Iris pigment epithelial cell (primary cell): ENCODE measurements around the gene NR1H3.

Experiments used
- DNase-seq: peaks from one replicate; pipeline ENCODE4 v3.0.0-alpha.2; 2011; ENCODE audit warnings: low read depth

Gene NR1H3

DNA sequence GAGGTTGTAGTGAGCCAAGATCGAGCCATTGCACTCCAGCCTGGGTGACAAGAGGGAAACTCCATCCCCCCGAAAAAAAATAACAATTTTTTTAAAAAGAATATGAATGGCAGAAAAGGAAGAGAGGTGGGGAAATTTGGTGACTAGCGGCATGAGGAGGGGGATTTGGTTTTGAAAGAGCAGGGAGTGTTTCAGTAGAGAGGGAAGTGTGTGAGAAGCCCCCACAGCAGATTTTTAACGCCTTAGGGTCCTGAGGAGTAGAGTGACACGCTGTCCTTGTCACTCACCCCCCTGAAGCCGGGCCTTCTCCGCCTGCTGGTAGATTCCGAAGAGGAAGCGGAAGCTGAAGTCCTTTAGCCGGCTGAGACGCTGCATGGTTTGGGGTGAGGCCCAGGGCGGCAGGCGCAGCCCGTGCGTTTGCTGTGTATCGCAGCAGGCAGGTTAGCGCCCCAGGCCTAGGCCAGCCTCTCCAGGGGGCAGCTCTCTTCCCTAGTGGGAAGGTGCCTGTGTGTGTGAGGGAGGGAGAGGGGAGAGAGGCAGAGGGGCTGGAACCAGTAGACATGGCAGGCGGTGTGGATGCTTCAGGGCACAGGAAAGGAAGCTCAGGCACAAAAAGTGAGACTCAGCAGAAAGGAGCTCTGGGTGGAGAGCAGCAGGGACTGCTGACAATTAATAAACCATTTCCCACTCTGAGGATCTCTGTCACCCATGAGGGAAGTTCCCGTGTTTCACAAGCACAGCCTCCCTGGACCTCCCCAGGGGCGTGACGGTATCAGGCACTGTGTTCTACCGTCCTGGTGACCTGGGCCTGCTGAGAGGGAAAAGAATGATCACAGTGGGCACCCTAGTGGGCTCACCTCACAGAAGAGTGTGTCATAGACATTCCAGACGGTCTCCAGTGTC, 13.1 kb upstream of the NR1H3 start:
- DNase-seq = no peak

DNA sequence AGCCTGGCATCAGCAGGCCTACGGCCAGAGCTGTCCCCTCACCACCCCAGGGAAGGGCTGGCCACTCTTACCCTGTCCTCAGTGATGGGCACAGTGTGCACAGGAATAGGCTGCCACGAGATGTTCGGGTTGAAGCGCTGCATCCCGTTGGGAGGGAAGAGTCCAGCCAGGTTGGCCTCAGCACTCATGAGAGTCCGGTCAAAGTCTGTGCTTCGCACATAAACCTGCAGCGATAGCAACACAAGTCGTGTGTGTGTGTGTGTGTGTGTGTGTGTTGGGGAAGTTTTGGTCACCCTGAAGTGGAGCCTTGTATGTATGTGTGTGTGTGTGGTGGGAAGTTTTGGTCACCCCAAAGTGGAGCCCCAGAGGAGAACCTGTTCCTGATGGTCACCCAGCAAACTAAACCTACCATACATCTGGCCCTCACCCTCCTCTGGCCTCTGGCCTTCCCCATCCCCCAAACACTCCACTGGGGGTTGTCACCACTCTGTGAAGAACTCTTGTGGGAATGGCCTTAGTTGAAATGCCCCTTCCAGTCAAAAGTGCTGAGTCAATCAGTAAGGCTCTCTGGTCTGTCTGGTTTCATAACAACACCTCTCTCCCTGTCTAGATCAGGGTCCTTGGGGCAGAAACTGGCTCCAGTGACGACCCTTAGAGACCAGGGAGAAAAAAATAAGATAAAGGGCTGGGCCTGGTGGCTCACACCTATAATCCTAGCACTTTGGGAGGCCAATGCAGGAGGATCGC, 12.0 kb upstream of the NR1H3 start:
- DNase-seq = no peak

DNA sequence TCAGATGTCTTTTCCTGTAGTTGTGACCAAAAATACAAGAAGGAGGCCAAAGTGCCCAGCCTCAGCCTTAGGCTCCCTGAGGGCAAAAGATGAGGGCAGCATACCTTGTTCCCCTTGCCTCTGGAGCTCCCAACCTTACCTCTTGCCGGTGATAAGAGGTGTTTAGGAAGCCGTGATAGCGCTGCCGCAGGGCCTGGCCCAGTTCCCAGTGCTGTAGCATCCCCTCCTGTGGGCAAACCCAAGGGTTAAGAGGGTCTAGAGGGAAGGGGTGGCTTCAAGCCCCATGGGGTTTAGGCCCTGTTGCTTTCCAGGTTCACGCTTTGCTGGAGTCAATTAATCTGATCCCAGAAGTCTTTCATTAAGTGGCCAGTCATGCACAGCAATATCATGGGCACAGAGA, 10.3 kb upstream of the NR1H3 start:
- no peak for DNase-seq

DNA sequence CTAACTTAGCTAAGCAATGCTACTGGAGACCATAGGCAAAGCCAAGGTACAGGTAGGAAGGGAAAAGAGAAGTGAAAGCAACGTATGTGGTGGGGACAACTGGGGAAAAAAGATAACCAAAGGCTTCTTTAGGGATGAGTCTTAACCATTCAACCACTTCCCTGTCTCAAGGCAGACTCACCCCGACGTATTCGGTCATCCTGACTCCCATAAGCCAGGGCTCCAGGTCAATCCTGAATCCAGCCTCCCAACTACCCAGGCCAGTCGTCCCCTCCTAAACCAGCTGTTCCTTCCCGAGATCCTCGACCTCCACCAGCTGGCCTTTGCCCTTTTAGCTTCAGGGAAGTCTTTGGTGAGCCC, 9.5 kb upstream of the NR1H3 start:
- peak; percentile 50 for DNase-seq

DNA sequence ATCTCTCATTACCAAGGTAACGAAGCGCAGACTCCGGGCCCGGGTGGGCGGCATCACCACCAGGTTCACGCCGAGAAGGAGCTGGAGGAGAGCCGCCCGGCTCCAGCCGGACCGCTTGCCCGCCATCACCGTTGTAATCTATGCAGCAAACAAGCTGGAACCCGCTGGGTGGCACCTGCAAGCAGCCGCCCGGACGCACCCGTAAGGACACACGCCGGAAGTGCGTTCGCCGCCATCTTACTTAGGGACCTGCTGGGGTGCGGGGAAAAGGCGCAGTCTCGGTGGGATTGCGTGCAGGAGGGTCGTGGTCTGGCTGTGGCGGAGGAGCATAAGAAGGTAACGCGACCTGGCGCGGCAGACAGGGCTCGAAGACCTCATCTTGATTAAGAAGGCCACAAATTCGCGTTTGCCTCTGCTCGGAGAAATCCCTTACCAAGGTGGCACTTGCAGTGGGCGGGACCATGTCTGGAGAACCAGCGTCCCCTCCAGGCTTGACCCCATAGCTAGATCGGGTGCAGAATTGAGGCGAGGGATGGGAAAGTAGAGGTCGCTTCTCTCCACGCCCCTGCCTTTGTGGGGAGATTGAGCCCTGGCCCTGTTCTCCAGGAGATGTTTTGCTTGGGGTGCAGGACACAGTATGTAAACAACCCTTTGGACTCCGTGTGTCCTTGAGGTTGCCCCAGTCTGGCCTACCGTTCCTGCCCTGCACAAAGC, 9.0 kb upstream of the NR1H3 start, which contains the start of gene ACP2:
TSS of gene ACP2 (minus strand) at position 151 of the 714 bp plus-strand sequence. CDS start at position 126, 25 bp downstream.
- DNase-seq = peak; percentile 91

DNA sequence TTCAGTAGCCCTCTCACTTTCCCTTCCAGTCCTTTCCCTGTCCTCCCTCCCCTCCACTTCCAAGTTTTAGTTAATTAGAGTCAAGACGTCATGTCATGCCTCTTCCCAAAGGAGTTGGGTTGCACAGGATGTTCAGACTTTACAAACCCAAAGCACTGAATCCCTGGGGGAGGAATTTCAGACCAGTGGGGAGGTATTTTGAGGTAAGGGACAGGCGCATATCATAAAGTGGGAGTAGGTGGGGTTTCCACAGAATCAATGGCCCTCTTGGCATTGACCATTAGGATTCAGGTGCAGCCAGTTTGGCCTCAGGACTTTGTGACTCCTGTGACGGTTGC, 8.4 kb upstream of the NR1H3 start:
- DNase-seq = no peak

DNA sequence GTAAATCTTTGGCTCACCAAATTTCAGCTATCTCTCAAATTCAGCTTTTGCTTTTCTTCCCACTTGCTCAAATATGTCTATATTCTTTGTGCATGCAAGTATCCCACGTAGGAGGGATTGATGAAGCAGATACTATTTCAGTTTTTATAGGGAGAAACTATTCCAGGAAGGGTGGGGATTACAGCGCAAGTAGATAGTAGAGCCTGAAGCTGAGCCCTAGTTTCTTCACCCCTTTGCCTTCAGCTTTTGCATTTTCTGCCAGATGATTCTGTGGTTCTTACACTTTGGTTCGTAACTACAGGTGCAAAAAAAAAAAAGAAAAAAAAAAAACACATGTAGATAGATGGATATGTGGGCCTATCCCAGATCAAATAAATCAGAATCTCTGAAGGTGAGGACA, 6.0 kb upstream of the NR1H3 start:
- DNase-seq = no peak

DNA sequence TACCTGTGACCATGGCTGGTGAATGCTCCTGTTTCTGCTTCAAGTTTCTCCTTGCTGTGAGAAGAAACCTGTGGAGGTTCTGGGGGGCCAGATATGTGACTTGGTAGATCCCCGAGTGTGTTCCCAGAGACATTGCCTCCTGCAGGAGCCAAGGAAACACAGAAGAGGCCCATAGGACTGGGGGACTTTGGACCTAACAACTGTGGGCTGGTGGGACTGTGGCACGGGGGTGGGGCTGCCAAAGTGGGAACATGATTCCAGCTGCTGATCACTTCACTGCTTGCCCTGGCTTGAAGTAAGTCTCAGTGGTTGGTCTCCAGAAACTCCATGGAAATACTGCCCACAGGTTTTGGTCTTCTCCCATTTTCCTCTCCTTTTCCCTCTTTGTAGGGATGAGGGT, 4.1 kb upstream of the NR1H3 start:
- no peak for DNase-seq

DNA sequence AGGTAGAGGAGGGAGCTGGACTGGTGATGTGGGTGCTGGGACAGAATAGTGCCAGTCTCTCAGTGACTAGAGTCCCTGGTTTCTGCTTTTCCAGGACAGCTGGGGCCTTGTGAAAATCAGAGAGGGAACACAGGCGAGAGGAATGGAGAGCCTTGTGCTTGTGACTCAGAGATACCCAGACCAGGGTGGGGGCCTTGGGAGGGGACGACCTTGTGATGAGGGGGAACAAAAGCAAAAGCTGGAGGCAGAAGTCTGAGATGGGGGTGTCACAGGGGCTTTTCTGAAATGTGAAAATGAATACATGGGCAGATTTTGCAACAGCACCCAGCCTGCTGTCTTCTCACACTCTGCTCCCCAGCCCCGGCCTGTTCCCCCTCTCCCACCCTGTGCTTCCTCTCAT, 3.4 kb upstream of the NR1H3 start:
- no peak for DNase-seq

DNA sequence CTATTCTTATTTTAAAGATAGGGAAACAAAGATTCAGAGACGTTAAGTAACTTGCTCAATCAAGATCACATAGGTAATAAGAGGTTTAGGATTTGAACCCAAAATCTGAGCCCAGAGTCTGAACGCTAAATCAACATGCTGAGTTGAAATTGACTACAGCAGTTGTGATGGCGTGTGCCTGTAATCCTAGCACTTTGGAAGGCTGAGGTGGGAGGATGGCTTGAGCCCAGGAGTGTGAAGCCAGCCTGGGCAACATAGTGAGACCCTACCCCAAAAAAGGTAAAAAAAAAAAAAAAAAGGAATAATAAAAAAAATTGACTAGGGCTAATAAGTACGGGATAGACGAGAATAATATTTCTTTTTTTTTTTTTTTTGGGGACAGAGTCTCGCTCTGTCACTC, 1.4 kb upstream of the NR1H3 start:
- DNase-seq = no peak

DNA sequence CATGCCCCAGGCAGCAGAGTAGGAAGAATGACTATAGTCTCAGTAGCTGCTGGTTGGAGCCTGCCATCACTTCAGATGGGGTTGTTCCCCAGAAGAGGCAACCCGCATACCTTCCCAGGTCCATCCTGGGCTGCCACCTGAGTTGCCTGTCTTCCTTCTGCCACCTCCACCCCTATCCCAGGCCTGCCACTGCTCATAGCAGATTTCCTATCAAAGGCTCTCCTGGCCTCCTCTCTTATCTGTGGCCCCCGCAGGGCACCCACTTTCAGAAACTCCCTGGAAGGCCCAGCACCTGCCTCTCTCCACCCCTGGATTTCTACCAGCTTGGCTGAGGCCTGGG, 649 bp upstream of the NR1H3 start:
- no peak for DNase-seq

DNA sequence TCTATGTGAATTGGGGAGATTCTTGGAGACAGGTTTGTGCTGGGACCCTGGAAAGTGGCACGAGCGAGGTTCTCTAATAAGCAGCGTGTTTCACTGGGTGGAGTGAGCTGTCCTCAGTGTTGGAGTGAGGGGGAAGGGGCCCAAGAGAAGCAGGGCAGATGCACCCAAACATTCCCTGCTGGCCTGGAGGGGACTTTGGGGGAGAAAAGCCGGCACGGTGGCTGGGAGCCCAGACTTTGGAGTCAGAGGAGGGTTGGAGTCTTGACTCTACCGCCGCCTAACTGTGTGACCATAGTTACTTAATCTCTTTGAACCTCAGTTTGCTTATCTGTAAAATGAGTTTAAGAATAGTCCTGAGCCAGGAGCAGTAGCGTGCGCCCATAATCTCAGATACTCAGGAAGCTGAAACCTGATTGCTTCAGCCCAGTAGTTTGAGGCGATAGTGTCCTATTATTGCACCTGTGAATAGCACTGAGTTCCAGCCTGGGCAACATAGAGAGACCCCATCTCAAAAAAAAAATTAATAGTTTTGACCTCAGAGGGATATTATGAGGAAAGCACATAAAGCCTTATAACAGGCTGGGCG, 614 bp downstream of the NR1H3 start:
- DNase-seq = no peak

DNA sequence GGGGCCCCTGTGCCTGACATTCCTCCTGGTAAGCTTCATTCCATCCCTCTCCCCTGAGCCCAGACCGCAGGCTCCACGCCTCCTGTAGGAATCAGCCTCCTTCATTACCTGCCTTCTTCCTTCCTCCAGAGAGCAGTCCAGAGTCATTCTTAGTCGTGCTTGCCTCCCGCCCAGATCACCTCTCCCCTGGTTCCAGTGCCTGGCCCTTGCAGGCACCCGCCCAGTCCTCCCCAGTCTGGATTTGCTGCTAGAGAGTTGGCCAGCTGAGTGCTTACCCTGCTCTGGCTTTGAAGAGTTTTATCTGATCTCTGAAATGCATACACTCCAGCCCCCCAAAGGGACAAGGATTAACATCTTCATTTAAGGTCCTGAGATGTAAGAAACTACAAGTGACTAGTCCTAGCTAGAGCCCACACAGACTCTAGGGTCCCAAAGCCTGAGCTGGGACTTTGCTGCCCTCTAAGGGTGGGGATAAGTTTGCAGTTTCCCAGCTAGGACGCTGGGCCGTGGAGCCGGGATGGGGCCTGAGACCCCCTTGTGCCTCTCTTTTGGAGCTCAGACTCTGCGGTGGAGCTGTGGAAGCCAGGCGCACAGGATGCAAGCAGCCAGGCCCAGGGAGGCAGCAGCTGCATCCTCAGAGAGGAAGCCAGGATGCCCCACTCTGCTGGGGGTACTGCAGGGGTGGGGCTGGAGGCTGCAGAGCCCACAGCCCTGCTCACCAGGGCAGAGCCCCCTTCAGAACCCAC, 1.6 kb downstream of the NR1H3 start:
- no peak for DNase-seq

DNA sequence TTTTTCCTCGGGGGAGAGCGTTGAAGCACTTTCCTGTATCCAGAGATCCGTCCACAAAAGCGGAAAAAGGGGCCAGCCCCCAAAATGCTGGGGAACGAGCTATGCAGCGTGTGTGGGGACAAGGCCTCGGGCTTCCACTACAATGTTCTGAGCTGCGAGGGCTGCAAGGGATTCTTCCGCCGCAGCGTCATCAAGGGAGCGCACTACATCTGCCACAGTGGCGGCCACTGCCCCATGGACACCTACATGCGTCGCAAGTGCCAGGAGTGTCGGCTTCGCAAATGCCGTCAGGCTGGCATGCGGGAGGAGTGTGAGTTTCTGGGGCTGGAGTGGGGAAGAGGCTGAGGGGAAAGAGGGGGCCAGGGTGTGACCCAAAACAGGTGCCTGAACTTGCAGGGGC, 2.6 kb downstream of the NR1H3 start:
- DNase-seq = no peak

DNA sequence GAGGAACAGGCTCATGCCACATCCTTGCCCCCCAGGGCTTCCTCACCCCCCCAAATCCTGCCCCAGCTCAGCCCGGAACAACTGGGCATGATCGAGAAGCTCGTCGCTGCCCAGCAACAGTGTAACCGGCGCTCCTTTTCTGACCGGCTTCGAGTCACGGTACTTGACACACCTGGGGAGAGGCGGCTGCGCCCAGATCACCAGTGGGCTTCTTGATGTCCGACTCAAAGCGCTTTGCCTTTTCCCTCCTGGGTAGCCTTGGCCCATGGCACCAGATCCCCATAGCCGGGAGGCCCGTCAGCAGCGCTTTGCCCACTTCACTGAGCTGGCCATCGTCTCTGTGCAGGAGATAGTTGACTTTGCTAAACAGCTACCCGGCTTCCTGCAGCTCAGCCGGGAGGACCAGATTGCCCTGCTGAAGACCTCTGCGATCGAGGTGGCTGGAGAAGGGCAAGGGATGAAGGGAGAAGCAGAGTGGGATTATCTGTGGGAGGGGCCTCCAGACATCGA, 3.5 kb downstream of the NR1H3 start:
- DNase-seq = no peak

DNA sequence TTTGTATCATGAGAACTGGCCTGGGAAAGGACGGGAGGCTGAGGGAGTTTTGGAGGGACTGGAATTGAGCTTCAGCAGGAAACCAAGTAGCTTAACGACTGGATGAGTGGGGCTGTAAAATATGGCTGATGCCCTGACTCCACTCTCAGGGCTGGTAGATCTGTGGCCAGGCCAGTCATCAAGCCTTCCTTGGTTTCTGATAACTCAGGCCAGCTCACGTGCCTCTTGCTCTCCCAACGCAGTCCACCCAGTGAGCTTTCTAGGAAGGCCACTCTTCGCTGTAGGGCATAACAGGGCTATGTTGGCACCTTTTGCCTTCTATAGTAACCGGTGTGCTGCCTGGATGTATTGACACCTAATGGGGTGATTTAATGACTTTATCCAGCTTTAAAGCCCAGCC, 6.3 kb downstream of the NR1H3 start:
- no peak for DNase-seq

DNA sequence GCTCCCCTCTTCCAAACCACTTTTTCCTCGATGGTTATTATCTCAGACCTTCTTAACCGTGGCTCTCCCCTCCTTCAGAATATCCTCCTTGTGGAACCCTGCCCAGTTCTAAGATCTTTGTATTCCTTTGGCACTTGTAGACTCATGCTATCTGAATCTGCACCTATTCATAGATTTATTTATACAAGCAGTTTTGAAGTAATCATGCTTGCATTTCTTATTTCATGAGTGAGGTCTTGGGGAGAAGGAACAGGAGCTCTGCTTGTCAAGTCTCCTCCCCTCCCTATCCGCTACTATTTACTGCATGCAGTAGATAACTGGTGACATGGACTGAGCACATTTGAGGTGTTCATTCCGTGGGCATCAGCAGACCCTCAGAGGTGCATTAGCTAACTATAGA, 6.7 kb downstream of the NR1H3 start:
- DNase-seq = peak; percentile 82

DNA sequence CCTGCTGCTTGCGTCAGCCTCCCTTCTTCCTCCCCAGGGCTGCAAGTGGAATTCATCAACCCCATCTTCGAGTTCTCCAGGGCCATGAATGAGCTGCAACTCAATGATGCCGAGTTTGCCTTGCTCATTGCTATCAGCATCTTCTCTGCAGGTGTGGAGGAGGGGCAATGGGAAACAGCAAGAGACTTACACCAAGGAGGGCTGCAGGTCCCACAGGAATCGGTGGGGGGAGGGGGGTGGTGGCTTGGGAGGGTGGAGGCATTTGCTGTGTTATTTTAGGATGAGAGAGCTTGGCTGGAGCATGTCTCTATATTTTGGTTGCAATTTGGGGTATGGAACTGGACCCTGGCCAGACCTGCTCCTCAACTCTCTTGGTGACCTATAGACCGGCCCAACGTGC, 10.1 kb downstream of the NR1H3 start:
- DNase-seq = no peak

DNA sequence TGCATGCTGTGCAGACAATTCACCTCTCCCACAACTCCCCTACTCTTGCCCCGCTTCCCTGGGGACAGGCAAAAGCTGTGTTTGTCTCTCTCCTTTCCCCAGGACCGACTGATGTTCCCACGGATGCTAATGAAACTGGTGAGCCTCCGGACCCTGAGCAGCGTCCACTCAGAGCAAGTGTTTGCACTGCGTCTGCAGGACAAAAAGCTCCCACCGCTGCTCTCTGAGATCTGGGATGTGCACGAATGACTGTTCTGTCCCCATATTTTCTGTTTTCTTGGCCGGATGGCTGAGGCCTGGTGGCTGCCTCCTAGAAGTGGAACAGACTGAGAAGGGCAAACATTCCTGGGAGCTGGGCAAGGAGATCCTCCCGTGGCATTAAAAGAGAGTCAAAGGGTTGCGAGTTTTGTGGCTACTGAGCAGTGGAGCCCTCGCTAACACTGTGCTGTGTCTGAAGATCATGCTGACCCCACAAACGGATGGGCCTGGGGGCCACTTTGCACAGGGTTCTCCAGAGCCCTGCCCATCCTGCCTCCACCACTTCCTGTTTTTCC, 10.7 kb downstream of the NR1H3 start:
- no peak for DNase-seq

DNA sequence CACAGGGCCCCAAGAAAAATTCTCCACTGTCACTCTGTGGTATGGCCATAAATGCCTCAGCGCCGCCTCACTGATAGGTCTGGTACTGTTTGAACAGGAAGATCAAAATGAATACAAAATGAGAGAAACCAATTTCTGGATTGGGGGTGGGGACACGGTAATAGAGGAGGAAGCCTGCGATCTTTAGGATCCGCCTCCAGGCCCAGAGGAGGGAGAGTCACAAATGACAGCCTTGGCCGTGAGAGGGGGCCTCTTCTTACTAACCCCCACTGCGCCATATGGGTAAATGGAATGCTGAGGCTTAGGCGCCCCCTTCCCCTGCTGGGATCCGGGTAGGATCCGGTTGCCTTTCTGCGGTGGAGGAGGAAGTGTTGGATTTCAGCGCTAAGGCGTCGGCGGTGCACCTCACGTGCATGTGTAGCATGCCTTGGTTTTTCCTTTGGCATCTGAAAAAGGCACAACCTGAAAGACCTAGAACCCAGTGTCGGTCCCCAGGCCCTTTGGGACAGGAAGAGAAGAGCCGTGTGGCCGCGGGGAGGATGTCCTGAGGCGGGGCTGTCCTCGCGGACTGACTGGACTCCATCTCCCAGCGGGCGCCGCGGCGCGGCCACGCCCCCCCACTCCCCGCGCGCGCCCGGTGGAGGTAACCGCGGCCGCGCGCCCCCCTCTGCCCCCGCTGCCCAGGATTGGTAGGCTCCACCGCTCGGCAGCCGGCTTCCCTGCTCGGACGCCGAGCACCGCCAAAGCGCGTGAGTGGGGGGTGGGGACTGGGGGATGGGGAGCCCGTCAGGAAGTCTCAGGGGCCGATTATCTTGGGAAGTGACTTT, 11.4 kb downstream of the NR1H3 start:
- peak; percentile 89 for DNase-seq
